Non-pigmented ciliary epithelial cell (primary cell): ENCODE results near the gene MDFI.
"Not testable (repeated sequence)": the region's sequence is repeated elsewhere in the genome, so short reads cannot be mapped to it uniquely, and the experiment has no call there.

Experiments used
- DNase-seq: peaks from one replicate; pipeline ENCODE4 v3.0.0-alpha.2; 2010; ENCODE audit warnings: low read depth

The MDFI gene

GRCh38 chr6:41602864-41603608, 35.2 kb upstream of the MDFI start:
- DNase-seq = peak; percentile 56

- no peak for DNase-seq
Measured at GRCh38 chr6:41604006-41604405, 34.3 kb upstream of the MDFI start.

- DNase-seq = no peak
Measured at GRCh38 chr6:41605649-41606048, 32.6 kb upstream of the MDFI start.

GRCh38 chr6:41607036-41607435, 31.2 kb upstream of the MDFI start:
- no peak for DNase-seq

GRCh38 chr6:41607736-41608135, 30.5 kb upstream of the MDFI start:
- DNase-seq = no peak

- DNase-seq = no peak
Measured at GRCh38 chr6:41608443-41609151, 29.7 kb upstream of the MDFI start.

- DNase-seq = no peak
Measured at GRCh38 chr6:41614715-41615114, 23.6 kb upstream of the MDFI start.

- DNase-seq = no peak
Measured at GRCh38 chr6:41615311-41615710, 23.0 kb upstream of the MDFI start.

- no peak for DNase-seq
Measured at GRCh38 chr6:41618598-41618997, 19.7 kb upstream of the MDFI start.

- not testable (repeated sequence) for DNase-seq
Measured at GRCh38 chr6:41619193-41619592, 19.1 kb upstream of the MDFI start.

GRCh38 chr6:41621367-41621766, 16.9 kb upstream of the MDFI start:
- DNase-seq = no peak

GRCh38 chr6:41621802-41622201, 16.5 kb upstream of the MDFI start:
- DNase-seq = no peak

GRCh38 chr6:41622206-41622988, 15.9 kb upstream of the MDFI start:
- no peak for DNase-seq

GRCh38 chr6:41623330-41623729, 14.9 kb upstream of the MDFI start:
- DNase-seq = no peak

GRCh38 chr6:41624621-41625380, 13.5 kb upstream of the MDFI start:
- DNase-seq = no peak

GRCh38 chr6:41625442-41625841, 12.8 kb upstream of the MDFI start:
- DNase-seq = no peak

GRCh38 chr6:41626022-41626421, 12.2 kb upstream of the MDFI start:
- no peak for DNase-seq

- no peak for DNase-seq
Measured at GRCh38 chr6:41626917-41627316, 11.4 kb upstream of the MDFI start.

- DNase-seq = no peak
Measured at GRCh38 chr6:41629128-41629527, 9.1 kb upstream of the MDFI start.

GRCh38 chr6:41630069-41630468, 8.2 kb upstream of the MDFI start:
- no peak for DNase-seq

GRCh38 chr6:41630946-41631345, 7.3 kb upstream of the MDFI start:
- no peak for DNase-seq

- DNase-seq = no peak
Measured at GRCh38 chr6:41633056-41633634, 5.1 kb upstream of the MDFI start.
